HL-60 (cell line): Measurements from ENCODE around the gene SCAF4.

Source experiments
- DNase-seq, 2 experiments: peaks; one replicate each; pipeline ENCODE4 v3.0.0-alpha.2; 2010 to 2020; ENCODE audit warnings: low read depth in 1 of 2, low spot score in 1 of 2
- H3K27ac ChIP-seq: fragments of 250-450 bp; sonication (Bioruptor Pico); replicated peaks from 2 replicates; pipeline ENCODE4 v1.5.1; 2020; ENCODE audit warnings: mild to moderate bottlenecking, moderate library complexity
- H3K27me3 ChIP-seq: fragments of 250-450 bp; sonication (Bioruptor Pico); 2 replicates; pipeline ENCODE4 v1.5.1; 2021; ENCODE audit warnings: mild to moderate bottlenecking, moderate library complexity; ENCODE audit not compliant: insufficient read depth, poor library complexity, severe bottlenecking
- H3K4me3 ChIP-seq: replicated peaks from 2 replicates; pipeline ENCODE4 v1.5.1; 2011; ENCODE audit warnings: mild to moderate bottlenecking, control low read depth, low read length; ENCODE audit not compliant: insufficient read depth
- CTCF ChIP-seq: IDR thresholded peaks from one replicate; pipeline ENCODE4 v1.5.1; 2011; ENCODE audit warnings: low read length, control low read depth, inconsistent platforms; ENCODE audit not compliant: insufficient read depth
- GABPA ChIP-seq: IDR thresholded peaks from 2 replicates; pipeline ENCODE4 v1.6.1; 2012; ENCODE audit warnings: low read depth
- POLR2AphosphoS5 ChIP-seq: IDR thresholded peaks from 2 replicates; pipeline ENCODE4 v1.6.1; 2012; ENCODE audit warnings: low read depth
- REST ChIP-seq: IDR thresholded peaks from 2 replicates; pipeline ENCODE4 v1.6.1; 2012; ENCODE audit warnings: low read depth; ENCODE audit not compliant: insufficient replicate concordance
- SPI1 ChIP-seq: IDR thresholded peaks from 2 replicates; pipeline ENCODE4 v1.6.1; 2012; ENCODE audit warnings: low read depth, mild to moderate bottlenecking, borderline replicate concordance

SCAF4 gene

GRCh38 chr21:31629972-31630711, 101.8 kb downstream of the SCAF4 start:
- H3K27ac ChIP-seq: no peak overlapping the region
- no peak for DNase-seq

GRCh38 chr21:31624961-31625491, 106.9 kb downstream of the SCAF4 start:
- no peak overlapping the region for H3K4me3 ChIP-seq
- H3K27me3 ChIP-seq: no peaks in the 10 kb centered on the region
- TF ChIP-seq POLR2AphosphoS5: no peak
- TF ChIP-seq SPI1: no peak
- no peak for TF ChIP-seq REST
- TF ChIP-seq GABPA: no peak
- TF ChIP-seq CTCF: no peak
- H3K27ac ChIP-seq: no peak overlapping the region
- no peak for DNase-seq

More at GRCh38 chr21:31629972-31630711, 101.8 kb downstream of the SCAF4 start:
- no peak for TF ChIP-seq SPI1
- TF ChIP-seq REST: no peak
- no peak for TF ChIP-seq POLR2AphosphoS5
- TF ChIP-seq CTCF: no peak
- TF ChIP-seq GABPA: no peak
- no peaks in the 10 kb centered on the region for H3K27me3 ChIP-seq
- no peak overlapping the region for H3K4me3 ChIP-seq

GRCh38 chr21:31624181-31624580, 107.7 kb downstream of the SCAF4 start:
- no peak for DNase-seq
- no peak overlapping the region for H3K4me3 ChIP-seq
- TF ChIP-seq GABPA (no peak), CTCF (no peak), SPI1 (no peak), REST (no peak), POLR2AphosphoS5 (no peak)

More at GRCh38 chr21:31624181-31624580, 107.7 kb downstream of the SCAF4 start:
- Histone ChIP-seq H3K27me3 (no peaks in the 10 kb centered on the region), H3K27ac (no peak overlapping the region)
